Measurements from ENCODE around the gene CDKAL1.
"Not testable (repeated sequence)": the region's sequence is repeated elsewhere in the genome, so short reads cannot be mapped to it uniquely, and the experiment has no call there.

Gene CDKAL1

DNA sequence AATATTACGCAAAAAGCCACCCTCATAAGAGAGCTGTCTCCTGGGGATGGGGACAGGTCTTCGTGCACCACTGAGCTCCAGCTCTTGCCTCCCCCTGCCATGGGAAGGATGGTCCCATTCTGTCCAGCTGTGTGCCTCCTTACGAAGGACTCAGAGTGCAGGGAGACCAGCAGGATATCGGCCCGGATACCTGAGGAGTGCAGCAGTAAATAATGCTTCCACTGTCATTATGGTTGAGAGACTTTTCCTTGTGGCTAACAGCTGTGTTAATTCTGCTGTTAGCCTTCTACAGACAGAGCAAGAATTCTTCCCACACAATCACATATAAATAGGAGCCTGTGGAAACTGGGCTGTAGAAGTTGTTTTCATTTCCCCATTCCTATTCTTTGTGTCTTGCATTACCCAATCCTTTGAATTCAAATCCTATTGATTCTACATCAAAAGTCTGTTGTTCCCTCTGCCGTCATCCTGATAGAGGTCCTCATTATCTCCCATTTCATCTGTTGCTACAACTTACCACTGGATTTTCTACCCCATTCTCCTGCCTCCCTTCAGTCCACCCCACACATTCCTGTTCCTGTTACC lies 694.7 kb downstream of the CDKAL1 start:
- DNase-seq (ENCODE audit: low read depth in 2 of 3, low spot score in 1 of 3), result no peak

DNA sequence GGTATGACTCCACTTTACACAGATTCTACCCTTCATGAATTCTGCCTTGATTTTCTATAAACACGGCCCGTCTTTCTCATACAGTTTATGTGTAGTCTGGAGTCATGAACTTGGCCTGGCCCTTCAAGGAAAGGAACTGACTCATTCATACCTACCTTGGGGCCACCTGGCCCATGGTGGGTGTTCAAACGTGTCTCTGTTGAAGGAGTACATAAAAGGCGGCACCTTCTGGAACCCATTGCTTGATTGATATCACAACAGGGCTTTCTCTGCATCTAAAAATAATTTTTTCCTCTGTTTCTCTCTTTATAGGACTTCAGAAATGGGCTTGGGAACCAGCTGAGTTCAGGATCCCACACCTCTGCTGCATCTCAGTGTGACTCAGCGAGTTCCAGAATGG lies 696.3 kb downstream of the CDKAL1 start:
- DNase-seq (ENCODE audit: low read depth in 2 of 3, low spot score in 1 of 3), result no peak

DNA sequence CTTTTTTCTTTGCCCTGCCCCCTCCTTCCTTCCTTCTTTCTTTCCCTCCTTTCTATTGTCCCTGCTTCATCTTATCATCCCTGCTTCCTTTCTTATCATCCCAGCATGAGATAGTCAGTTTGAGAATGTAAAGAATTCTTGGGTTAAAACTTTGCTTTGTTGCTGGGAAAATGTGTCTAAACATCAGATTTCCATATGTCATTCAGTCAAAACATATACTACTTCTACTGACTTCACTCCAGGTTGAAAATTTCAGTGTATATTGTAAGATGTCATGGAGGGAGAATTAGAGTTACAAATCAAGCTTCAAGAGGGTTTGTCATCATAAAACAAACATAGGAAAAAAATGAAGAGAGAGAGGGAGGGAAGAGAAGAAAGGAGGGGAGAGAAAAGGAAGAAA lies 700.9 kb downstream of the CDKAL1 start:
- DNase-seq (ENCODE audit: low read depth in 2 of 3, low spot score in 1 of 3), result no peak

DNA sequence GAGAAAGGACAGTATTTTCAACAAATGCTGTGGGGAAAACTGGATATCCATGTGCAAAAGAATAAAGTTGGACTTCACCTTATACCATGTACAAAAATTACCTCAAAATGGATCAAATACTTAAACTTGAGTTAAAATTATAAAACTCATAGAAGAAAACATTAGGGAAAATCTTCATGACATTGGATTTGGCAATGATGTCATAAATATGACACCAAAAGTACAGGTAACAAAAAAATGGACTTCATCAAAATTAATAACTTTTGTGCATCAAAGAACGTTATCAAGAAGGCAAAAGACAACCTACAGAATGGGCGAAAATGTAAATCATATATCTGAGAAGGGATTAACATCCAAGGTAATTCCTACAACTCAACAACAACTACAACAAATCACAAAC lies 704.0 kb downstream of the CDKAL1 start:
- DNase-seq (ENCODE audit: low read depth in 2 of 3, low spot score in 1 of 3), result no peak

DNA sequence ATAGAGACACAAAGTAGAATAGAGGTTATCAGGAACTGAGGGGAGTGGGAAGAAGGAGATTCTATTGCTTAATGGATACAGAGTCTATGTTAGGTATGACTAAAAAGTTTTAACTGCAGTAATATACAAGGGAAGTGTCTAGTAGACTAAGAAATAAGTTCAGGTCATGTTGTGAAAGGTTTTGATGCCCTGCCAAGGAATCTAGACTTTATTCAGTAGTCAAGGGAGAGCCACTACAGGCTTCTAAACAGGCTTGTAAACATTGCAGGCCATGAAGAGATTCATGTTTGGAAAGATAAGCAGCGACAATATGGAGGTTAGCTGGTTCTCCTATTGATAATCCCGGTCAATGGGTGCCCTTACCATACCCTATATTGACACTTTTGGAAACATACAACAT lies 706.5 kb downstream of the CDKAL1 start:
- DNase-seq (ENCODE audit: low read depth in 2 of 3, low spot score in 1 of 3), result no peak

DNA sequence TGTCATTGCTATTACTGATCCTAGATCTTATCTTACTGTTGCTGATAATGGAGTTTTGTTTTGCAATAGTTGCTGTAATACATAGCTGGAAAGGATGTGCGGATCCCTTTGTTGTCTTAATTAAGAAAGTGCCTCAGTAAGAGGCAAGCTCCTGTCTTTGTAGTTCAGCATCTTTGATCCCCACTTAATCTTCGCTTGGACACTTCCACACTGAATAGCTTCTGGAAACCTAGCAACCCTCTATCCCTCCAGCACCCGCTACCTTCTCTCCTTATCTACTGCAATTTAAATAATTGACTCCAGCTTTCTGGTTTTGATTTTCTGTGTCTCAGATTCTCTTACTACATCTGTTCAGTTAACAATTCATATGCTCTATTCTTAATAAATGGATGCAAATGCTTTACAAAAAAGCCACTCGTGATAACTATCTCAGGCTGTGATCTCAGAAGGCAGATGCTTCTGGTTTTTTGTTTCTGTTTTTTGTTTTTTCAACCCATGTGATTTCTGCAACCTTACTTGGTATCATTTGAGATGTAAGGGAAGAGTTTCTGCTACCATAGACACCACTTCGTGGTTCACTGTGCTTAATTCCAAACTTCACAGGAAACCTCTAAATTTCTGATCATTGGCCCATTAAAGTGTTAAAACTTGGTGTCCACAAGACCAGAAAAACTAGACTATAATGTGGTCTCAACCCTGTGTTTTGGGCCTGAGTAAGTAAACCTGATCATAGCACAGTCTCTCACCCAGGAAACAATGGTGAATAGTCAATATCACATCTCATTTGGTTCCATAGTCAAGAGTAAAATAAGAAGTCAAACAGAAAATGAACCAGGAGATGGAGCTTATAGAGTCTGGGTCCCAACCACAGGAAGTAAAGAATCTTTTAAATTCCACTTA lies 707.2 kb downstream of the CDKAL1 start:
- DNase-seq (ENCODE audit: low read depth in 2 of 3, low spot score in 1 of 3), result no peak

DNA sequence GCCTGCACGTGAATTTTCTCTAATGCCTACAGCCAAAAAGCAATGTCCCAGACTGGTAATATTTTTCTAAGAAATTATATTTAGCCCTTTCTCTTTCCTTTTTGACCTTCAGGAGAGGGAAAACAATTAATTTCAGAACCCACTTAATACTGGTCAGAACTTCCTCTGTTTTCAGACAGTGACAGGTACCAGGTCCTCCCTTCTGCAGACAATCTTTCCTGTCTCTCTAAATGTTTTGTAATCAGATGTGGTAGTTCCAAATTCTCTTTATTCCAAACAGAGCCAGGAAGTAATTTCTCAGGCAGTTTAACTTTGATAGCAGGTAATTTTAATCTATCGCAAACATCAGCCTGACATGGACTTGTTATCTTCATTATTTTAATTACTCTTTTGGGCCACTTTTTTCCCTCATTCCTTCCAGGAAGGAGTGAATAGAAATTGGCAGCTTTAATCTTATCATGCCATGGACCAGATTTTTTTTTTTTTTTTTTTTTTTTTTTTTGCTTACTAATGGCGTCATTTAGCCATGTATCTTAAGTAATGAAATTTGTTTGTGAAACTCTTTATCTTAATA lies 710.7 kb downstream of the CDKAL1 start:
- DNase-seq (ENCODE audit: low read depth in 2 of 3, low spot score in 1 of 3), result no peak

DNA sequence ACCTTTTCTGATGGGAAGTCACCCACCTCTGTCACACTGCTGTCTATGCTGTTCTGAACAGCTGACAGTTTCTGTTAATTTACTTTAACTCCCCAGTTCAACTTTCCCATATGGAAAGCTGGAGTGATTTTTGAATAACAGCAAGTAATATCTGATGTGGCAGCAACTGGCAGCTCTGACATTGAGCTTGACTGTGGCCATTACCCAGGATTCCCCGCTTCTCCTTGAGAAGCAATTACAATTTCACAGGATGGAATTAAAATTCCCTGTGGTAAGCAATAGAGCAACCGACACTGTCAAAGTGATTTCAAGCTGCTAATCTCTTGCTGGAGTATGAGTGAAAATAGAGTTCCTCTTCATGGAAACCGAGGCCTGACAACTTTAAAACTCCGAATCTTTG lies 711.2 kb downstream of the CDKAL1 start:
- no peak for DNase-seq (ENCODE audit: low read depth in 2 of 3, low spot score in 1 of 3)

DNA sequence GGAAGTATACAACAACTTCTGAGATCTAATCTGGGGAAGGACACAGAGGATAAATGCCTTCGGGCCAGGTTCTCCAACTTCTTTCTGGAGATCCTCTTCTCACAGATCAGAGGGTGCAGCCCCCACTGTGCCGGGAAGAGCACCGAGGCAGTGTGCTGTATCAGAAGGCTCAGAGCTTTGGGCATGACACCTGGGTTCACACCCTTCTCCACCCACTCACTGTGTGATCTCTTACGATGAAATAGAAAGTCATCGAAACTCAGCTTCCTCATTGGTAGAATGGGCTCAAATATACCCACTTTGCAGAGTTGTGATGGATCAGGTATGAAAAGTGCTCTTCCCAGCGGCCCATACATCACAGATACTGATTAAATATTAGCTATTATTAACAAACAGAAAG lies 711.8 kb downstream of the CDKAL1 start:
- DNase-seq (ENCODE audit: low read depth in 2 of 3, low spot score in 1 of 3), result no peak

DNA sequence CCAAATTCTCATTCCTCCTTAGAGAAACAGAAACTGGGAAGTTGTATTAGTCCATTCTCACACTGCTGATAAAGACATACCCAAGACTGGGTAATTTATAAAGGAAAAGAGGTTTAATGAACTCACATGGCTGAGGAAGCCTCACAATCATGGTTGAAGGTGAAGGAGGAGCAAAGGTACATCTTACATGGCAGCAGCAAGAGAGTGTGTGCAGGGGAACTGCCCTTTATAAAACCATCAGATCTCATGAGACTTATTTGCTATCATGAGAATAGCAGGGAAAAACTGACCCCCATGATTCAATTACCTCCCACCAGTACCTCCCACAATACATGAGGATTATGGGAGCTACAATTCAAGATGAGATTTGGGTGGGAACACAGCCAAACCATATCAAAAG lies 720.2 kb downstream of the CDKAL1 start:
- DNase-seq (ENCODE audit: low read depth in 2 of 3, low spot score in 1 of 3), result not testable (repeated sequence)

DNA sequence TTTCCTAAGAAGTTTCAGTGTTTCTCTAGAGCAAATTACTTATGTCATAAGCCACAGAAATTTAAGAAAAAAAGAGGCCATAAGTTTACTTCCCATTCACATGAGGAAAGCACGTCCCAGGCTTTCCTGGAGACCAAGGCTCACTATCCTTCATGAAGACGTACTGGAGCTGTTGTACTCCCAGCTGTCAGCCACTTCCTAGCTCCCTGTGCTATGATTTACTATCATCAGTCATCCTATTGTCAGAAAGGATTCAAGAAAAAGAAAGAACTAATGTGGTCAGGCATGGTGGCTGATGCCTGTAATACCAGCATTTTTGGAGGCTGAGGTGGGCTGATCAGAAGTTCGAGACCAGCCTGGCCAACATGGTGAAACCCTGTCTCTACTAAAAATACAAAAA lies 721.9 kb downstream of the CDKAL1 start:
- no peak for DNase-seq (ENCODE audit: low read depth in 2 of 3, low spot score in 1 of 3)

DNA sequence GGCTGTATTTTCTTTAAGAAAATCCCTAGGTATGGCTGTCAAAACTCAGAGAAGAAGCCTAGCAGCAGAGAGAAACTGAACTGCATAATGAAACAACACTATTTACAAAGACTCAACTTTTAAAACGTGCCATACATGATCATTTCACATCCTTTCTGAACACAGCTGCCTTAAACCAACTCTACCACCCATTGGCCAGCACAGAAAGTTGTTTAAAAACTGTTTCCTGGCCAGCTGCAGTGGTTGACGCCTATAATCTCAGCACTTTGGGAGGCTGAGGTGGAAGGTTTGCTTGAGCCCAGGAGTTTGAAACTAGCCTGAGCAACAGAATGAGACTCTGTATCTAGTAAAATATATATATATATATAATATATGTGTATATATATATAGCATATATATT lies 722.9 kb downstream of the CDKAL1 start:
- DNase-seq (ENCODE audit: low read depth in 2 of 3, low spot score in 1 of 3), result no peak

DNA sequence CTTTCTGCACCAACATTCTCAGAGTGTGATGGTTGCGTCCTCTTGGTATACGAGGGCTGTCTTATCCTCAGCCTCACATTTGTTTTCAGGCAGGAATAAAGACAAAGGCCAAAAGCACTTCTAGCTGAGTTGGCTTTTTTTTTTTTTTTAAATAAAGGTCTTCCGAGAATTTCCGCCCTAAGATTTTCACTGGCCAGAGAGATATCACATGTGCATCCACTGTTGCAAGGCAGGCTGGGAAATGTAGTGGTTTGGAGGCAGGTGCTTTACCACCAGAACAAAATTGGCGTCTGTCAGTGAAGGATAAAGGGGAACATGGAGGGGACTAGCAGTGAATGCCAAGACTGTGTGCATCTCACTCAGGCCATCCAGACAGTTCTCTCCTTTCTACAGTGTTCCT lies 724.4 kb downstream of the CDKAL1 start:
- DNase-seq (ENCODE audit: low read depth in 2 of 3, low spot score in 1 of 3), result no peak

DNA sequence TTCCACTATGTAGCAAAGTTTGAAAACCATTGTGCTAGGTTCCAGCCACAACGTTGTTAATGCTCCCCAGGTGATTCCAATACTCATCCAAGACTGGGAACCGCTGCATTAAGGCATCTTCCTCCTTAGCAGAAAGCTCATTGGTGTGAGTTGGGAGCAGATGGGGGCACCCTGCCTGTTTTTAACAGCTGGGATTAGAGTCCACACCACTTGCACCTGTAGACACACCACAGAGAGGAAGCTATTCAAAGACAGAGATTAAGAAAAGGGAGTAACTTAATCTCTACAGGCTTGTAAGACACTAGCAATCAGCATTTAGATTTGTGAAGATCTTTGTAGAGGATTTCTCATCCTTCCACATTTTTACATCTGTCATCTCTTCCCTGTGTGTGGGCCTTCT lies 725.4 kb downstream of the CDKAL1 start:
- no peak for DNase-seq (ENCODE audit: low read depth in 2 of 3, low spot score in 1 of 3)

DNA sequence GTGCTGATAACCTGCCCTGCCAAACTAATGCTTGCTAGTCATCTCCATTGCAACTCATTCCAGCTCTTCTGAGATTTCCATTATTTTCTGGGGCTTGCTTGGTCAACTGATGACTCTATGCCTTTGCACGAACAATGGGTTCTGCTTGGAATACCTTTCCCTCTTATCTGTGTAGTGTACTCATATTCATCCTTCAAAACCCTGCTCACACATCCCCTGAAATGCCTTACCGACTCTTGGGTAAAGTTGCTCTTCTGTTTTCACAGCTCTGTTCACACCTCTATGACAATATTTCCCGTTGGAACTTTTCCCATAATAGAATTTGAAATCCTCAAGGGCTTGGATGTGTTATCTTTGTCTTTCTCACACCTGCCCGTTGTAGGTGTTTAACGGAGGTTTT lies 728.2 kb downstream of the CDKAL1 start:
- DNase-seq (ENCODE audit: low read depth in 2 of 3, low spot score in 1 of 3), result no peak

DNA sequence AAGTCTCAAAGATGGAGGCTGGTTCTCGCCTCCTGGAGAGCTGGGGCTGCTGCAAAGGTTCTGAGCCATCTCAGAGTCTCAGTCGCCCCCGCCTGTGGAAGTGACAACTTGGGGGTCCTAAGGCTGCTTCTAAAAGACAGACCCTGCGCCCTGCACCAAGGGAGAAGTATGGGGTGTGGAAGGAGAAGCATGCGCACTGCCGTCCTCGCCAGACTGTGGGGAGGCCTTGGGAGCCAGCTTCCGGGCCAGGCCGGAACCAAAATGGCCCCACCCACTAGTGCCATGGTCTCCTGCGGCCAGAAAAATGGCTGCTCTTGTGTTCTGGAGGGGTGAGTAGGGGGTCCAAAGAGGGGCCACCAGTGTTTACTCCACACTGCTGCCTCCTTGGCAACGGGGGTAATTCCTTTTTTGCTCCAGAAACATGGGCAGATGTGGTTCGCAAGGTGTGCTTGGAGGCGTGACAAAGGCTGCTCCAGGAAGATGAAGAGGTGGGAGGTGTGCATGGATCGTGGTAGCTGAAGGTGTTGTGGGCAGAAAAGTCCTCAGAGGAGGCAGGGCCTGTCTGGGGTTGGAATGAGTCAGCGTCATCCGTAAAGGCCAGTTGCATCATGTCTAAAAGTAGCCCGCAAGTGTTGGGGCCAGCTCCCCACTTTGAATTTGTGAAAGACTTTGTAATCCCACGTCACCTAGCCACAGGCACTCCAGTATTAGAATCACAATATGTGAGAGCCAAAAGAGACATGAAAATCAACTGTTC lies 729.5 kb downstream of the CDKAL1 start:
- DNase-seq (ENCODE audit: low read depth in 2 of 3, low spot score in 1 of 3), result peak in 1 of 3 donors; percentile 3

DNA sequence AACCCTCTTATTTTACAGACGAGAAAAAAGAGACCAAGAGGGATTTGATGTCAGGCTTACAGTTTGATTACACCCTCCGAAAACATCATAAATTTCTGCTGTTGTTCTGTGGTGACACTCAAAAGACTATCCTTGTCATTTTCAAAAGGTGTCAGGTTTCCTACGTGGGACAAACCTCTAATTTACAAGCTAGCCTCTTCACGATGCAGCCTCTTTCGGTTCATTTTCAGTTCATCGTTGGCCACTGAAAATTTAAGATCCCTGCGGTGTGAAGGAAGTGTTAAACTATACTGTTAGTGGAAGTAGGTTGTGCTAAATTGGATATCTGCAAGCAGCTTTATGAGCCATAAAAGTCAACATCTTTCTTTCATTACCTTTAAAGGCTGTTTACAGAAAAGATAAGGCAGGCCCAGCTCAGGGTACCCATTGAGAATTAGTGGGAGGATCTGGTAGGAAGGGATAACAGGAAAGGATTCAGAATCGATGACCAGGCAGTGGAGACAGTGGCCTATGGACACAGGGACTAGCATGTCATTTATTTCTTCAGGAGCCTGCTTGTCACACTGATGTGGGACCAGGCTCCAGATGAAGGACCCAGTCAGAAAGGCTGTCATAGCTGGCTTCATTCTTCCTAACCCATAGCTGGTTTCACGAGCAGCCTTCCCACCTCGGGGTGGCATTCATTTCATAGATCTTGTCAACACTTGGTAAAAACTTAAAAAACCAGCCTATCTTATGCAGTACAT lies 730.2 kb downstream of the CDKAL1 start:
- DNase-seq (ENCODE audit: low read depth in 2 of 3, low spot score in 1 of 3), result no peak

DNA sequence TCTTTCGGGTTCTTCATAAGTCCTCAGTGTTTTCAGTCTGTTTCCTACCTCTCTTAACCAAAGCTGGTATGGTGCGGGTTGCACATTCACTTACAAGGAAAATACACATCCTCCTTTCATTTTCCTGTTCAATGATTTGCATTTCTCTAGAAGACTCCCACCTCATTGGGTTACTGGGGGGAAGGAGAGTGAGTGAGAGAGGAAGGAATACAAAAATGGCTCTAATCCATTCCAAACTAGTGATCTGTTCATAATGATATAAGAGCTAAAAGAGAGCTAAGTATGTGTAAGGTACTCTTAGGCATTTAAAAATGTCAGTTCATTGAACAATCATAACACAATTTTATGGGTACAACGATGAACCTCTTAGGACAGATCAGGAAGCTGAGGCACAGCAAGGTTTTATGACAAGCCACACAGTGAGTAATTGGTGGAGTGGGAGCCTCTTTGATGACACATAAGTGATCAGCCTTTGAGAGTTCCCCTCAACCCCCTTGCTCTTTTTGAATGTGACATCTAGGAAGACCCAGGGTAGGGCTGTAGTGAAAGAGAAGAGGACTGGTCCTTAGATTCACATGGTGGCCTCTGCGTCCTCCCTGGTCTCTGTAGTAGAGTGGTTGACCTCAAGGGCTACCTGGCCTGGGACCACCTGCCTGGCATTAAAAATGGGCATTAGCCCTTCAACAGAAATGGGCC lies 730.9 kb downstream of the CDKAL1 start:
- peak in 1 of 3 donors; percentile 11 for DNase-seq (ENCODE audit: low read depth in 2 of 3, low spot score in 1 of 3)

DNA sequence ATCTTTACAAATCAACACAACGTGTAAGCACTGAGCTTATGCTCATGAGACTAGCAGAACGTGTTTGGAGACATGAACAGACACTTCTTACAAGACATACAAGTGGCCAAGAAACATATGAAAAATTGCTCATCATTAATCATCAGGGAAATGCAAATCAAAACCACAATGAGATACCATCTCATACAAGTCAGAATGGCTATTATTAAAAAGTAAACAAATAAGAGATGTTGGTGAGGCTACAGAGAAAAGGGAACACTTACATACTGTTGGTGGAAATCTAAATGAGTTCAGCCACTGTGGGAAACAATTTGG lies 731.4 kb downstream of the CDKAL1 start:
- DNase-seq (ENCODE audit: low read depth in 2 of 3, low spot score in 1 of 3), result no peak

DNA sequence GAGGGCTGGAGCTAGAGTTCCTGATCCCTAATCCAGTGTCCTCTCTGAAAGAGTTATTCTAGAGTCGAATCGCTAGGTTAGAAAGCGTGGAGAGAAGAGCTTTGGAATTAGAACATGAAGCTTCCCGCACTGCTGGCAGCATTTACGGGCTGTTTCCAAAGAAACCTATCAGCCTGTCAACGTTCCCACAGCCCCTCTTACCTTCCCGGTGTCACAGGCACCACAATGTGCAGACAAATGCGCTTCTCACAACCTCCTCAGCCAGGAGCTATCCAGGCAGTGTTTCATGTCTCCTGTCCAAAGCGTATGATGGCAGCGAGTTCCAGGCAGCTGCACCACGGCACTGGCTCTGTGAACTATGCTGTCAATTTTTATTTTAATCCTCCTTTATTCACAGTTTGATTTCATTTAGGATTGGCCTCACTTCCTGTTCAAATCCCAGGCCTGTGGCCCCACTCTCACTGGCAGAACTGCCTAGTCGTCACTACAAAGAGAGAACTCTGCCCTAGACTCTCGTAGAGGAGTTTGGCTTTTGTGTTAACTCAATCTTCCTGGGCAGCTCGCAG lies 736.5 kb downstream of the CDKAL1 start:
- no peak for DNase-seq (ENCODE audit: low read depth in 2 of 3, low spot score in 1 of 3)
